KMS-11 (cell line): ENCODE results near the gene SLC36A2.

ENCODE experiments used
- H2AFZ ChIP-seq: fragments of 200-600 bp; sonication (generic); 2 replicates; pipeline ENCODE4 v1.6.1; 2016; ENCODE audit warnings: antibody characterized with exemption, mixed run types, low read depth
- H3K27ac ChIP-seq: fragments of 200-600 bp; sonication (generic); 2 replicates; pipeline ENCODE4 v1.6.1; 2016; ENCODE audit warnings: mild to moderate bottlenecking, mixed run types
- H3K27me3 ChIP-seq: fragments of 200-600 bp; sonication (generic); 2 replicates; pipeline ENCODE4 v1.6.1; 2017; ENCODE audit warnings: mild to moderate bottlenecking, low read depth, mixed run types, moderate library complexity; ENCODE audit not compliant: insufficient read depth
- H3K36me3 ChIP-seq: fragments of 200-600 bp; sonication (generic); 2 replicates; pipeline ENCODE4 v1.6.1; 2017; ENCODE audit warnings: mild to moderate bottlenecking, mixed run types; ENCODE audit not compliant: insufficient read depth
- H3K4me1 ChIP-seq: fragments of 200-600 bp; sonication (generic); 2 replicates; pipeline ENCODE4 v1.6.1; 2016; ENCODE audit warnings: mild to moderate bottlenecking, low read depth, mixed run types; ENCODE audit not compliant: poor library complexity, severe bottlenecking
- H3K4me2 ChIP-seq: fragments of 200-600 bp; sonication (generic); 2 replicates; pipeline ENCODE4 v1.7.0; 2016; ENCODE audit warnings: mild to moderate bottlenecking, mixed run types
- H3K4me3 ChIP-seq: fragments of 200-600 bp; sonication (generic); IDR thresholded peaks from 2 replicates; pipeline ENCODE4 v1.6.1; 2017; ENCODE audit warnings: low read depth, low read length, mixed read lengths; ENCODE audit not compliant: insufficient read depth
- H3K79me2 ChIP-seq: fragments of 200-600 bp; sonication (generic); 2 replicates; pipeline ENCODE4 v1.6.1; 2016; ENCODE audit warnings: low read depth, mixed run types; ENCODE audit not compliant: insufficient read depth
- H3K9ac ChIP-seq: fragments of 200-600 bp; sonication (generic); 2 replicates; pipeline ENCODE4 v1.6.1; 2016; ENCODE audit warnings: mild to moderate bottlenecking, mixed run types
- H4K20me1 ChIP-seq: fragments of 200-600 bp; sonication (generic); 2 replicates; pipeline ENCODE4 v1.6.1; 2016; ENCODE audit warnings: mild to moderate bottlenecking, mixed run types; ENCODE audit not compliant: insufficient read depth
- TF ChIP-seq, protein P1 (sequence below): fragments of 200-600 bp; sonication (generic); conservative IDR thresholded peaks from 2 replicates; pipeline ENCODE4 v1.6.1; 2017; ENCODE audit warnings: low read depth, mild to moderate bottlenecking, antibody characterized with exemption, low read length, moderate library complexity, mixed read lengths

Gene SLC36A2

DNA sequence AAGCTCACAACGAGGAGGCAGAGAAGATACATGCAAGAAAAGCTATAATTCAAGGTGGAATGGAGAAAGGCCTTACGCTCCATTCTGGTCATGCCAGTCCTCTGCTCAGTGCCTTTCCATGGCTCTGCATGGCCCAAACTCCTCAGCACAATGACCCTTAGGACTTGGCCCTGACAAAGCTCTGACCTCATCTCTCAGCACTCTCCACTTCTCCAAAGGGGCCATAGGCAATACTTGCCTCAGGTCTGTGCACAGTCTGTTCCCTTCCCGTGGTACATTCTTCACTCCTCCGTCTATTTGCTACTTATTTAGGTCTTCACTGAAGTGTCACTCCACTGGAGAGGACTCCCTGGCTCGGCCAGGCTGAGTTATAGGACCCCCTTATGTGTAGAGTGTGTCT, 68.5 kb downstream of the SLC36A2 start:
- Histone ChIP-seq H3K4me2 (no peak overlapping the region), H3K4me1 (no peaks in the 10 kb centered on the region), H3K4me3 (no peak overlapping the region), H3K27me3 (no peaks in the 10 kb centered on the region), H3K79me2 (no peaks in the 10 kb centered on the region), H2AFZ (no peak overlapping the region), H3K27ac (no peak overlapping the region), H3K9ac (no peak overlapping the region), H3K36me3 (no peaks in the 10 kb centered on the region), H4K20me1 (no peaks in the 10 kb centered on the region)
- TF ChIP-seq, protein P1, sequence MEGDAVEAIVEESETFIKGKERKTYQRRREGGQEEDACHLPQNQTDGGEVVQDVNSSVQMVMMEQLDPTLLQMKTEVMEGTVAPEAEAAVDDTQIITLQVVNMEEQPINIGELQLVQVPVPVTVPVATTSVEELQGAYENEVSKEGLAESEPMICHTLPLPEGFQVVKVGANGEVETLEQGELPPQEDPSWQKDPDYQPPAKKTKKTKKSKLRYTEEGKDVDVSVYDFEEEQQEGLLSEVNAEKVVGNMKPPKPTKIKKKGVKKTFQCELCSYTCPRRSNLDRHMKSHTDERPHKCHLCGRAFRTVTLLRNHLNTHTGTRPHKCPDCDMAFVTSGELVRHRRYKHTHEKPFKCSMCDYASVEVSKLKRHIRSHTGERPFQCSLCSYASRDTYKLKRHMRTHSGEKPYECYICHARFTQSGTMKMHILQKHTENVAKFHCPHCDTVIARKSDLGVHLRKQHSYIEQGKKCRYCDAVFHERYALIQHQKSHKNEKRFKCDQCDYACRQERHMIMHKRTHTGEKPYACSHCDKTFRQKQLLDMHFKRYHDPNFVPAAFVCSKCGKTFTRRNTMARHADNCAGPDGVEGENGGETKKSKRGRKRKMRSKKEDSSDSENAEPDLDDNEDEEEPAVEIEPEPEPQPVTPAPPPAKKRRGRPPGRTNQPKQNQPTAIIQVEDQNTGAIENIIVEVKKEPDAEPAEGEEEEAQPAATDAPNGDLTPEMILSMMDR = no peak

DNA sequence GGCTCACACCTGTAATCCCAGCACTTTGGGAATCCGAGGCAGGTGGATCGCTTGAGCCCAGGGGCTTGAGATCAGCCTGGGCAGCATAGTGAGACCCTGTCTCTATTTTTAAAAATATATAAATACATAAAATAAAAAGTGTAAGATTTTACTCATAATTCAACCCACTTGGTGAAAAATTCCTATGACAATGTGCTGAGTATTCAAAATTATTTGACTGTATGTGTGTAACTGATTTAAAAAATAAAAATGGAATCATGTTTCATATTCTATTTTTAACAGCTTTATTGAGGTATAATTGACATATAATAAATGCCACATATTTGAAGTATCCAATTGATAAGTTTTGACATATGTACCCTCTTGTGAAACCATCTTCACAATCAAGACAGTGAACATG, 71.6 kb downstream of the SLC36A2 start:
- Histone ChIP-seq H3K4me2 (no peak overlapping the region), H3K9ac (no peak overlapping the region), H3K79me2 (no peaks in the 10 kb centered on the region), H4K20me1 (no peaks in the 10 kb centered on the region), H3K27me3 (no peaks in the 10 kb centered on the region), H3K36me3 (no peaks in the 10 kb centered on the region), H2AFZ (no peak overlapping the region), H3K4me1 (no peaks in the 10 kb centered on the region), H3K27ac (no peak overlapping the region), H3K4me3 (no peak overlapping the region)
- TF ChIP-seq, protein P1 = no peak

DNA sequence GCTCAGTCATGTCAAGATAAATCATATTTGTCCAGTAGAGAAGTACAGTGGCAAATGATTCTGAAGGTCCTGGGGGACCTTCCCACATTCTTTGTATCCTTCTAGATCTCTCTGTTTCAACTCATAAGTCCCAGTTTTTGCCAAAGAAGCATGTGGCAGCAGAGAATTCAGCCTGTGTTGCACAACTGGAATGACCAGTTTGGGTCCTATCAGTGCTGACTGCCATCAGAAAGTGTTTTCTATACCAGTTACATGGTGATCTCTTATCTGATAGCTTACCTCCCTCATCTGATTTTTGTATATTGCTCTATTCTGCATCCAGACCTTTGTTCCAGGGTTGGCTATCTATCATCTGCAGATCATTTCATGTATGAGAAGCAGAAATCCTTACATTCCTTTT, 72.7 kb downstream of the SLC36A2 start:
- TF ChIP-seq, protein P1 = no peak
- H3K36me3 ChIP-seq = no peaks in the 10 kb centered on the region
- H4K20me1 ChIP-seq = no peaks in the 10 kb centered on the region
- H2AFZ ChIP-seq = no peak overlapping the region
- no peaks in the 10 kb centered on the region for H3K27me3 ChIP-seq
- H3K27ac ChIP-seq = no peak overlapping the region
- H3K4me3 ChIP-seq = no peak overlapping the region
- H3K4me1 ChIP-seq = no peaks in the 10 kb centered on the region
- H3K9ac ChIP-seq = no peak overlapping the region
- no peaks in the 10 kb centered on the region for H3K79me2 ChIP-seq
- H3K4me2 ChIP-seq = no peak overlapping the region

DNA sequence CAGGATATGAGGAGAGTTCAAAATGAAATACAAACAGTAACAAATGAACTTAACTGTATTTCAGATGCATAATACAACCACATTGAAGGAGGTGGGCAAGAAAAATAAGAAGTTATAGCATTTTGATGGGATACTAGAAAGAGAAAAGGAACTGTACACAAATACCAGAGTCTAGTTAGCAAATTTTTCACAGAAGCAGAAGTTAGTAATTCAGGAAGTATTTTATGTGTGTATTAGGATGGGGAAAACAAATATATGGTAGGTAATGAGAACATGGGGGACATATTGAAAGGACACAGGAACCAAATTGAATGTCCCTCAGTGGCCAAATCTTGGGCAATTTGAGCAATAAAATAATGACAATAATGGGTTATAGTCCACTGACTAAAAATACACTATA, 76.0 kb downstream of the SLC36A2 start:
- H3K9ac ChIP-seq = no peak overlapping the region
- TF ChIP-seq, protein P1 = no peak
- no peak overlapping the region for H2AFZ ChIP-seq
- H3K27ac ChIP-seq = no peak overlapping the region
- H3K4me2 ChIP-seq = no peak overlapping the region
- no peaks in the 10 kb centered on the region for H3K36me3 ChIP-seq
- H3K27me3 ChIP-seq = no peaks in the 10 kb centered on the region
- no peaks in the 10 kb centered on the region for H4K20me1 ChIP-seq
- no peaks in the 10 kb centered on the region for H3K79me2 ChIP-seq
- H3K4me3 ChIP-seq = no peak overlapping the region
- no peaks in the 10 kb centered on the region for H3K4me1 ChIP-seq
